HepG2 (cell line): ENCODE data around the gene RASSF4. TPM values are rescaled to one million over a fixed set of nuclear protein-coding genes. Genes with fewer than 3 reads are reported as not detected.

Experiments
- ATAC-seq: fragments of 200-7000 bp; cut with Tn5 transposase; 3 replicates; pipeline ENCODE4 v1.9.1; 2020; ENCODE audit warnings: mild to moderate bottlenecking, moderate library complexity
- BruUV-seq: library from RNA; stranded (reverse); fragments of 400-500 nt; replicated peaks from 2 replicates; lab custom pipeline; 2021; lab: Mats Ljungman, UMichigan
- CTCF ChIA-PET: fragments of 300-600 bp; formaldehyde crosslinking; extraction: SDS; loops from one replicate; lab custom pipeline; 2021; ENCODE audit warnings: low total read pairs, inconsistent platforms, low intra/inter-chr PET ratio; lab: Yijun Ruan, JAX
- POLR2A ChIA-PET: fragments of 350-600 bp; sonication (Branson Sonifier 250); formaldehyde crosslinking; loops from one replicate; lab custom pipeline; 2020; ENCODE audit warnings: antibody characterized with exemption, inconsistent platforms; lab: Yijun Ruan, JAX
- DNase-seq: peaks from one replicate; pipeline ENCODE4 v3.0.0-alpha.2; 2015; ENCODE audit warnings: low spot score
- FAIRE-seq: peaks from 3 replicates; lab custom pipeline; 2011; peaks lifted over from hg19 to GRCh38; lab: Jason Lieb, UNC
- H2AFZ ChIP-seq: one replicate; pipeline ENCODE4 v1.6.1; 2011; ENCODE audit warnings: low read length, inconsistent platforms
- H3K27ac ChIP-seq: fragments of 300-600 bp; 3 replicates; pipeline ENCODE4 v1.8.0; 2011; ENCODE audit warnings: mixed run types, mild to moderate bottlenecking, mixed read lengths, low read length, inconsistent platforms; ENCODE audit not compliant: insufficient read depth; ENCODE audit errors: extremely low read length
- H3K27me3 ChIP-seq, 2 experiments: fragments of 200-600 bp in 1 of 2; 2 replicates in 1 of 2; 3 replicates in 1 of 2; pipeline versions ENCODE4 v1.6.0 to v1.8.0; 2011; ENCODE audit warnings: low read length in 2 of 2, mild to moderate bottlenecking in 2 of 2, moderate library complexity in 2 of 2, inconsistent platforms in 1 of 2; ENCODE audit not compliant: insufficient read depth in 2 of 2, control insufficient read depth in 1 of 2
- H3K36me3 ChIP-seq, 2 experiments: fragments of 200-600 bp in 1 of 2; replicated peaks in 1 of 2; 2 replicates in 1 of 2; 3 replicates in 1 of 2; pipeline versions ENCODE4 v1.5.1 to v1.8.0; 2011; ENCODE audit warnings: low read length in 2 of 2, inconsistent platforms in 1 of 2; ENCODE audit not compliant: insufficient read depth in 2 of 2, control insufficient read depth in 1 of 2
- H3K4me1 ChIP-seq: 2 replicates; pipeline ENCODE4 v1.5.1; 2012; ENCODE audit warnings: low read length, inconsistent platforms; ENCODE audit not compliant: insufficient read depth
- H3K4me2 ChIP-seq: 2 replicates; pipeline ENCODE4 v1.6.0; 2011; ENCODE audit warnings: low read depth, low read length, inconsistent platforms
- H3K4me3 ChIP-seq, 3 experiments: fragments of 200-600 bp in 1 of 3; sonication (generic), shearing (Covaris generic) in 1 of 3; replicated peaks in 1 of 3; 2 replicates each; pipeline ENCODE4 v1.5.1; 2011 to 2016; ENCODE audit warnings: low read length in 3 of 3, inconsistent platforms in 2 of 3, low read depth in 2 of 3, mild to moderate bottlenecking in 2 of 3, control low read depth in 1 of 3, mixed read lengths in 1 of 3; ENCODE audit not compliant: insufficient read depth in 1 of 3
- H3K79me2 ChIP-seq: one replicate; pipeline ENCODE4 v1.6.1; 2011; ENCODE audit warnings: low read length, inconsistent platforms; ENCODE audit not compliant: insufficient read depth
- H3K9ac ChIP-seq: 2 replicates; pipeline ENCODE4 v1.6.0; 2011; ENCODE audit warnings: mild to moderate bottlenecking, low read depth, low read length, inconsistent platforms; ENCODE audit not compliant: insufficient read depth
- H3K9me3 ChIP-seq: 2 replicates; pipeline ENCODE4 v1.5.1; 2012; ENCODE audit warnings: mild to moderate bottlenecking, low read length
- H4K20me1 ChIP-seq: 2 replicates; pipeline ENCODE4 v1.6.0; 2011; ENCODE audit warnings: inconsistent platforms, mild to moderate bottlenecking, low read length, moderate library complexity; ENCODE audit not compliant: insufficient read depth
- FIP1L1 ChIP-seq: fragments of 200-400 bp; formaldehyde crosslinking; IDR thresholded peaks from 2 replicates; pipeline ENCODE4 v1.6.1; 2018; ENCODE audit warnings: low read depth, mild to moderate bottlenecking, low read length, moderate library complexity, borderline replicate concordance; ENCODE audit not compliant: insufficient read depth
- HMGA1 ChIP-seq: sonication (generic); formaldehyde crosslinking; conservative IDR thresholded peaks from 2 replicates; pipeline ENCODE4 v1.4.0; 2020; ENCODE audit warnings: missing genetic modification reagents
- HOXA9 ChIP-seq: sonication (generic); formaldehyde crosslinking; IDR thresholded peaks from 2 replicates; pipeline ENCODE4 v1.8.1; 2022; ENCODE audit warnings: missing genetic modification reagents, mild to moderate bottlenecking, moderate library complexity, borderline replicate concordance
- RFXAP ChIP-seq: sonication (generic); formaldehyde crosslinking; IDR thresholded peaks from 2 replicates; pipeline ENCODE4 v1.4.0; 2020; ENCODE audit warnings: missing genetic modification reagents, borderline replicate concordance
- SALL2 ChIP-seq: sonication (generic); formaldehyde crosslinking; IDR thresholded peaks from 2 replicates; pipeline ENCODE4 v1.8.1; 2023; ENCODE audit warnings: mild to moderate bottlenecking, missing genetic modification reagents, inconsistent platforms
- ZFY ChIP-seq: sonication (generic); formaldehyde crosslinking; IDR thresholded peaks from 2 replicates; pipeline ENCODE4 v1.4.0; 2020; ENCODE audit warnings: missing genetic modification reagents
- ZNF101 ChIP-seq: sonication (generic); formaldehyde crosslinking; IDR thresholded peaks from 2 replicates; pipeline ENCODE4 v1.4.0; 2020; ENCODE audit warnings: mild to moderate bottlenecking, low read depth, missing genetic modification reagents, borderline replicate concordance
- ZNF282 ChIP-seq: fragments of 450-650 bp; IDR thresholded peaks from 2 replicates; pipeline ENCODE4 v1.6.1; 2018; ENCODE audit not compliant: partially characterized antibody
- ZNF720 ChIP-seq: sonication (generic); formaldehyde crosslinking; IDR thresholded peaks from 2 replicates; pipeline ENCODE4 v1.4.0; 2020; ENCODE audit warnings: missing genetic modification reagents
- ZNF776 ChIP-seq: sonication (generic); formaldehyde crosslinking; IDR thresholded peaks from 2 replicates; pipeline ENCODE4 v1.4.0; 2020; ENCODE audit warnings: mild to moderate bottlenecking, missing genetic modification reagents
- ZNF83 ChIP-seq: sonication (generic); formaldehyde crosslinking; IDR thresholded peaks from 2 replicates; pipeline ENCODE4 v1.4.0; 2020; ENCODE audit warnings: missing genetic modification reagents, mild to moderate bottlenecking, borderline replicate concordance
- WGBS: methylation state at CpG from one replicate; pipeline ENCODE4 v1.1.6; 2017; ENCODE audit warnings: low lambda C conversion rate; 5-methylcytosine and 5-hydroxymethylcytosine counted together
- in situ Hi-C: cut with HindIII; loops from 2 replicates; pipeline ENCODE4 v1.10.0; 2017; ENCODE audit warnings: low pct_unique_long_range_greater_than_20kb; ENCODE audit not compliant: extremely low pct_ligation_motif_present
- intact Hi-C: fragments of 100-400 bp; cut with micrococcal nuclease; formaldehyde crosslinking; loops from one replicate; pipeline ENCODE4 v1.10.0; 2022; ENCODE audit not compliant: unreplicated experiment
- polyA plus RNA-seq, 8 experiments: library from polyadenylated mRNA; depleted of rRNA in 3 of 8; stranded (reverse) in 7 of 8; unstranded in 1 of 8; fragments of >200 nt; fragmentation: Illumina TruSeq in 4 of 8; extraction: Trizol in 4 of 8; gene quantifications; 2 replicates each; pipeline versions ENCODE4 v1.2.1 to v1.2.3, GENCODE V29; 2011 to 2016; ENCODE audit warnings: low read depth in 4 of 8, missing spikeins in 1 of 8, mixed read lengths in 1 of 8; ENCODE audit not compliant: insufficient read depth in 1 of 8
- total RNA-seq, 5 experiments: library from RNA; depleted of rRNA; stranded (reverse); fragments of >200 nt; fragmentation: Illumina TruSeq; extraction: Trizol; gene quantifications; 2 replicates each; pipeline ENCODE4 v1.2.3, GENCODE V29; 2016; ENCODE audit warnings: low read depth in 1 of 5
- TF ChIP-seq, protein P1 (sequence below): sonication (generic); formaldehyde crosslinking; IDR thresholded peaks from 2 replicates; pipeline ENCODE4 v1.4.0; 2020; ENCODE audit warnings: missing genetic modification reagents; ENCODE audit errors: not compliant biosample characterization
- TF ChIP-seq, protein P2 (sequence below): sonication (generic); formaldehyde crosslinking; IDR thresholded peaks from 2 replicates; pipeline ENCODE4 v1.5.0; 2020; ENCODE audit warnings: mild to moderate bottlenecking, missing genetic modification reagents, borderline replicate concordance
- TF ChIP-seq, protein P3 (sequence below): sonication (generic); formaldehyde crosslinking; IDR thresholded peaks from 2 replicates; pipeline ENCODE4 v1.4.0; 2020; ENCODE audit warnings: missing genetic modification reagents

Gene RASSF4
- total and polyA plus RNA-seq, 2 of the 13 experiments (the other 11 are each of a cell fraction or from before 2014, with no cell fraction given), result 34.0 to 51.7 TPM

DNA sequence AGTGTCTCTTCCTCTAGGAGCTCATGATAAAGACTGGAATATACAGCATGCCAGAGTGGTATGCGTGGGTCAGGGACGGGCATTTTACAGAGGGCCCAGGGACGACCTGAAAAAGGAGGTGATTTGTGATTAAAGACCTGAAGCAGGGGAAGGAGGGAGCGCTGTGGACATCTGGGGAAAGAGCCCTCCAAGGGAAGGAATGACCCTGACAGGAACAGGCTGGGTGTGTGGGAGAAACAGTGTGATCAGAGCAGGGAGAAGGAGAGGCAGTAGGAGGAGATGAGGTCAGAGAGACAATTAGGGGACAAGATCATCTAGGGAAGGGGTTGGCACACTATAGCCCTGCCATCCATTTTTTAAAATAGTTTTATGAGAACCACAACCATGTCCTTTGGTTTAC lies 3.4 kb upstream of the RASSF4 start:
- Histone ChIP-seq H3K9ac (no peak overlapping the region), H3K36me3 (0 out of 5 replicates have a peak, but pooled peaks cover 0 to 6% of the 10 kb centered on the region in 2 experiments), H3K27ac (no peak overlapping the region), H3K27me3 (no peaks in the 10 kb centered on the region; a peak in 1 of 5 replicates), H3K4me3 (no peak overlapping the region), H3K4me2 (no peak overlapping the region), H4K20me1 (no peaks in the 10 kb centered on the region), H3K4me1 (peaks cover 65% of the 10 kb centered on the region), H2AFZ (no peak overlapping the region), H3K9me3 (no peaks in the 10 kb centered on the region), H3K79me2 (peaks cover 27% of the 10 kb centered on the region)
- in situ Hi-C loops (loop anchor here (25.0 kb wide), 1 partner anchor 1544 kb away; the partner anchor contains the start of gene HNRNPF), intact Hi-C loops (no loop called here)
- ATAC-seq (no peak), DNase-seq (no peak), FAIRE-seq (no peak)
- ChIA-PET CTCF (no interaction called here), POLR2A (interaction anchor here (1.6 to 13.2 kb wide), 2 partner anchors 8 to 21 kb away, joined by 4 to 407 read pairs; partner anchors contain the start of gene DEPP1)
- WGBS, result 94% methylated on average over 4 of the region's 4 CpGs
- no TSS peak for BruUV-seq
- TF ChIP-seq SALL2 (CRISPR knock-in tag) (no peak), ZNF720 (CRISPR knock-in tag) (no peak), ZNF282 (no peak), ZFY (CRISPR knock-in tag) (no peak), HOXA9 (CRISPR knock-in tag) (no peak), FIP1L1 (no peak), ZNF83 (CRISPR knock-in tag) (no peak), HMGA1 (CRISPR knock-in tag) (no peak), ZNF776 (CRISPR knock-in tag) (no peak), RFXAP (CRISPR knock-in tag) (no peak), ZNF101 (no peak)
- TF ChIP-seq, protein P1, sequence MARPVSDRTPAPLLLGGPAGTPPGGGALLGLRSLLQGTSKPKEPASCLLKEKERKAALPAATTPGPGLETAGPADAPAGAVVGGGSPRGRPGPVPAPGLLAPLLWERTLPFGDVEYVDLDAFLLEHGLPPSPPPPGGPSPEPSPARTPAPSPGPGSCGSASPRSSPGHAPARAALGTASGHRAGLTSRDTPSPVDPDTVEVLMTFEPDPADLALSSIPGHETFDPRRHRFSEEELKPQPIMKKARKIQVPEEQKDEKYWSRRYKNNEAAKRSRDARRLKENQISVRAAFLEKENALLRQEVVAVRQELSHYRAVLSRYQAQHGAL (CRISPR knock-in tag), result no peak
- TF ChIP-seq, protein P2, sequence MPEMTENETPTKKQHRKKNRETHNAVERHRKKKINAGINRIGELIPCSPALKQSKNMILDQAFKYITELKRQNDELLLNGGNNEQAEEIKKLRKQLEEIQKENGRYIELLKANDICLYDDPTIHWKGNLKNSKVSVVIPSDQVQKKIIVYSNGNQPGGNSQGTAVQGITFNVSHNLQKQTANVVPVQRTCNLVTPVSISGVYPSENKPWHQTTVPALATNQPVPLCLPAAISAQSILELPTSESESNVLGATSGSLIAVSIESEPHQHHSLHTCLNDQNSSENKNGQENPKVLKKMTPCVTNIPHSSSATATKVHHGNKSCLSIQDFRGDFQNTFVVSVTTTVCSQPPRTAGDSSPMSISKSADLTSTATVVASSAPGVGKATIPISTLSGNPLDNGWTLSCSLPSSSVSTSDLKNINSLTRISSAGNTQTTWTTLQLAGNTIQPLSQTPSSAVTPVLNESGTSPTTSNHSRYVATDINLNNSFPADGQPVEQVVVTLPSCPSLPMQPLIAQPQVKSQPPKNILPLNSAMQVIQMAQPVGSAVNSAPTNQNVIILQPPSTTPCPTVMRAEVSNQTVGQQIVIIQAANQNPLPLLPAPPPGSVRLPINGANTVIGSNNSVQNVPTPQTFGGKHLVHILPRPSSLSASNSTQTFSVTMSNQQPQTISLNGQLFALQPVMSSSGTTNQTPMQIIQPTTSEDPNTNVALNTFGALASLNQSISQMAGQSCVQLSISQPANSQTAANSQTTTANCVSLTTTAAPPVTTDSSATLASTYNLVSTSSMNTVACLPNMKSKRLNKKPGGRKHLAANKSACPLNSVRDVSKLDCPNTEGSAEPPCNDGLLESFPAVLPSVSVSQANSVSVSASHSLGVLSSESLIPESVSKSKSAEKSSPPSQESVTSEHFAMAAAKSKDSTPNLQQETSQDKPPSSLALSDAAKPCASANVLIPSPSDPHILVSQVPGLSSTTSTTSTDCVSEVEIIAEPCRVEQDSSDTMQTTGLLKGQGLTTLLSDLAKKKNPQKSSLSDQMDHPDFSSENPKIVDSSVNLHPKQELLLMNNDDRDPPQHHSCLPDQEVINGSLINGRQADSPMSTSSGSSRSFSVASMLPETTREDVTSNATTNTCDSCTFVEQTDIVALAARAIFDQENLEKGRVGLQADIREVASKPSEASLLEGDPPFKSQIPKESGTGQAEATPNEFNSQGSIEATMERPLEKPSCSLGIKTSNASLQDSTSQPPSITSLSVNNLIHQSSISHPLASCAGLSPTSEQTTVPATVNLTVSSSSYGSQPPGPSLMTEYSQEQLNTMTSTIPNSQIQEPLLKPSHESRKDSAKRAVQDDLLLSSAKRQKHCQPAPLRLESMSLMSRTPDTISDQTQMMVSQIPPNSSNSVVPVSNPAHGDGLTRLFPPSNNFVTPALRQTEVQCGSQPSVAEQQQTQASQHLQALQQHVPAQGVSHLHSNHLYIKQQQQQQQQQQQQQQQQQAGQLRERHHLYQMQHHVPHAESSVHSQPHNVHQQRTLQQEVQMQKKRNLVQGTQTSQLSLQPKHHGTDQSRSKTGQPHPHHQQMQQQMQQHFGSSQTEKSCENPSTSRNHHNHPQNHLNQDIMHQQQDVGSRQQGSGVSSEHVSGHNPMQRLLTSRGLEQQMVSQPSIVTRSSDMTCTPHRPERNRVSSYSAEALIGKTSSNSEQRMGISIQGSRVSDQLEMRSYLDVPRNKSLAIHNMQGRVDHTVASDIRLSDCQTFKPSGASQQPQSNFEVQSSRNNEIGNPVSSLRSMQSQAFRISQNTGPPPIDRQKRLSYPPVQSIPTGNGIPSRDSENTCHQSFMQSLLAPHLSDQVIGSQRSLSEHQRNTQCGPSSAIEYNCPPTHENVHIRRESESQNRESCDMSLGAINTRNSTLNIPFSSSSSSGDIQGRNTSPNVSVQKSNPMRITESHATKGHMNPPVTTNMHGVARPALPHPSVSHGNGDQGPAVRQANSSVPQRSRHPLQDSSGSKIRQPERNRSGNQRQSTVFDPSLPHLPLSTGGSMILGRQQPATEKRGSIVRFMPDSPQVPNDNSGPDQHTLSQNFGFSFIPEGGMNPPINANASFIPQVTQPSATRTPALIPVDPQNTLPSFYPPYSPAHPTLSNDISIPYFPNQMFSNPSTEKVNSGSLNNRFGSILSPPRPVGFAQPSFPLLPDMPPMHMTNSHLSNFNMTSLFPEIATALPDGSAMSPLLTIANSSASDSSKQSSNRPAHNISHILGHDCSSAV, result no peak
- TF ChIP-seq, protein P3, sequence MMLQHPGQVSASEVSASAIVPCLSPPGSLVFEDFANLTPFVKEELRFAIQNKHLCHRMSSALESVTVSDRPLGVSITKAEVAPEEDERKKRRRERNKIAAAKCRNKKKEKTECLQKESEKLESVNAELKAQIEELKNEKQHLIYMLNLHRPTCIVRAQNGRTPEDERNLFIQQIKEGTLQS, result no peak
